ENCODE results near the gene NHERF2. TPM values are rescaled to one million over a fixed set of nuclear protein-coding genes. Genes with fewer than 3 reads are reported as not detected.

Gene NHERF2
- total RNA-seq, 1 donor from 2014 or later: 78.8 TPM

DNA sequence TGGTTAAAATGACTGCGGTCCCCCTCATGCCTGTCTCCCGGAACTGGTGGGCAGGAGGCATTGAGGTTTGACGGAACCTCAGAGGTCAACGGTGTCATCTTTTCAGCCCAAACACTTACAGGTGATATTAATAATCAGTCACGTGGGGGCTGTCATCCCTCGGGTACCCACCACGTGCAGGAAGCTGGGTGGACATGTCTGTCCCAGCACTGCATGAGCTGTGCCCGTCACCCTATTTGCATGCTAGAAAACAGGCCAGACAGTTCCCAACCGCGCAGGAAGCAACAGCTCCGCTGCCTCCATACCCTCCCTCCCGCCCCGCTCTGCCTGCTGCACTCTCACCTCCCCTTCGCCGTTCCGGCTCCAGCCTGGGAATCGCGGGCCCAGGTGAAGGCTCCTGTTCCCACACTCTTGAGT lies 35.6 kb upstream of the NHERF2 start:
- Mint-ChIP-seq H3K27me3 (ENCODE audit: unreplicated experiment) (peaks cover 22% of the 10 kb centered on the region), H3K4me1 (ENCODE audit: unreplicated experiment) (peaks cover 4% of the 10 kb centered on the region), H3K9me3 (ENCODE audit: unreplicated experiment) (no peaks in the 10 kb centered on the region), H3K36me3 (ENCODE audit: low read depth, unreplicated experiment) (peaks cover 10% of the 10 kb centered on the region), H3K4me3 (ENCODE audit: unreplicated experiment) (peak overlapping the region; percentile 70), H3K27ac (ENCODE audit: unreplicated experiment) (no peak overlapping the region)
- DNase-seq (ENCODE audit: low spot score): no peak
- TF ChIP-seq CTCF (IDR thresholded peaks at IDR 0.05; ENCODE audit: unreplicated experiment): no peak

- Mint-ChIP-seq H3K36me3 (ENCODE audit: low read depth, unreplicated experiment) (peaks cover 7% of the 10 kb centered on the region), H3K4me3 (ENCODE audit: unreplicated experiment) (peak overlapping the region; percentile 70), H3K9me3 (ENCODE audit: unreplicated experiment) (no peaks in the 10 kb centered on the region), H3K27ac (ENCODE audit: unreplicated experiment) (no peak overlapping the region), H3K27me3 (ENCODE audit: unreplicated experiment) (peaks cover 21% of the 10 kb centered on the region), H3K4me1 (ENCODE audit: unreplicated experiment) (peaks cover 4% of the 10 kb centered on the region)
- no peak for TF ChIP-seq CTCF (IDR thresholded peaks at IDR 0.05; ENCODE audit: unreplicated experiment)
- no peak for DNase-seq (ENCODE audit: low spot score)
Measured at GRCh38 chr16:1991588-1991947, 35.1 kb upstream of the NHERF2 start.

- Mint-ChIP-seq H3K9me3 (ENCODE audit: unreplicated experiment) (no peaks in the 10 kb centered on the region), H3K4me1 (ENCODE audit: unreplicated experiment) (peaks cover 4% of the 10 kb centered on the region), H3K27me3 (ENCODE audit: unreplicated experiment) (peaks cover 20% of the 10 kb centered on the region), H3K27ac (ENCODE audit: unreplicated experiment) (no peak overlapping the region), H3K36me3 (ENCODE audit: low read depth, unreplicated experiment) (peaks cover 5% of the 10 kb centered on the region), H3K4me3 (ENCODE audit: unreplicated experiment) (no peak overlapping the region)
- no peak for TF ChIP-seq CTCF (IDR thresholded peaks at IDR 0.05; ENCODE audit: unreplicated experiment)
- peak; percentile 94 for DNase-seq (ENCODE audit: low spot score)
Measured at GRCh38 chr16:1991948-1992703, 34.6 kb upstream of the NHERF2 start.

GRCh38 chr16:1992704-1993317 lies 33.9 kb upstream of the NHERF2 start:
- H3K4me1 Mint-ChIP-seq (ENCODE audit: unreplicated experiment): peaks cover 4% of the 10 kb centered on the region
- H3K9me3 Mint-ChIP-seq (ENCODE audit: unreplicated experiment): no peaks in the 10 kb centered on the region
- no peak overlapping the region for H3K4me3 Mint-ChIP-seq (ENCODE audit: unreplicated experiment)
- DNase-seq (ENCODE audit: low spot score): no peak
- no peak overlapping the region for H3K27ac Mint-ChIP-seq (ENCODE audit: unreplicated experiment)
- peaks cover 9% of the 10 kb centered on the region for H3K36me3 Mint-ChIP-seq (ENCODE audit: low read depth, unreplicated experiment)
- TF ChIP-seq CTCF (IDR thresholded peaks at IDR 0.05; ENCODE audit: unreplicated experiment): no peak
- peaks cover 20% of the 10 kb centered on the region for H3K27me3 Mint-ChIP-seq (ENCODE audit: unreplicated experiment)

DNA sequence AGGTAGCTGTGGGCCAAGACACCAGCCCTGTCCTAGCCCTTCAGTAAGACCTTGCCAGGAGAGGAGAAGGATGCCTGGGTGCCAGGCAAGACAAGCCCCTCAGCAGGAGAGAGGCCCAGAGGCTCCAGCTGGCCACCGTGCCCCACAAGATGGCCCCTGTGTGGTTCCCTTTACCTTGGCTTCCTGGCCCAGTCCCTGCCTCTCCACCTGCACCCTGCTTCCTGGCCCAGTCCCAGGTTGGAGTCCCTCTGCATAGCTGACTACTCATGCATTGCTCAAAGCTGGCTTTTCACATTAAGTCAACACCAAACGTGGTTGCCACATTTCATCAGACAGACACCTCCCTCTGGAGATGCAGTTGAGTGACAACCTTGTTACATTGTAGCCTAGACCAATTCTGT lies 33.0 kb upstream of the NHERF2 start:
- peak overlapping the region; percentile 31 for H3K4me3 Mint-ChIP-seq (ENCODE audit: unreplicated experiment)
- H3K4me1 Mint-ChIP-seq (ENCODE audit: unreplicated experiment): peaks cover 4% of the 10 kb centered on the region
- H3K36me3 Mint-ChIP-seq (ENCODE audit: low read depth, unreplicated experiment): peaks cover 9% of the 10 kb centered on the region
- TF ChIP-seq CTCF (IDR thresholded peaks at IDR 0.05; ENCODE audit: unreplicated experiment): no peak
- peaks cover 13% of the 10 kb centered on the region for H3K27me3 Mint-ChIP-seq (ENCODE audit: unreplicated experiment)
- no peak for DNase-seq (ENCODE audit: low spot score)
- no peaks in the 10 kb centered on the region for H3K9me3 Mint-ChIP-seq (ENCODE audit: unreplicated experiment)
- peak overlapping the region; percentile 64 for H3K27ac Mint-ChIP-seq (ENCODE audit: unreplicated experiment)
